H1 (cell line): ENCODE measurements around the gene ARHGEF10L. TPM values are rescaled to one million over a fixed set of nuclear protein-coding genes. Genes with fewer than 3 reads are reported as not detected.

ENCODE experiments used
- CTCF ChIA-PET: fragments of 300-600 bp; sonication (Branson Sonifier 250); formaldehyde crosslinking; loops from one replicate; lab custom pipeline; 2021; ENCODE audit not compliant: partially characterized antibody; lab: Charles Lee
- POLR2A ChIA-PET: fragments of 300-600 bp; sonication (Branson Sonifier 250); formaldehyde crosslinking; loops from one replicate; lab custom pipeline; 2021; ENCODE audit warnings: inconsistent platforms; ENCODE audit not compliant: partially characterized antibody; lab: Charles Lee
- DNase-seq, 2 experiments: peaks; one replicate each; pipeline versions ENCODE4 v3.0.0 to v3.0.0-alpha.2; 2010 to 2022; ENCODE audit warnings: low spot score in 2 of 2, low read depth in 1 of 2, mixed read lengths in 1 of 2
- FAIRE-seq: peaks from 2 replicates; lab custom pipeline; 2011; peaks lifted over from hg19 to GRCh38; lab: Jason Lieb, UNC
- H2AFZ ChIP-seq: 2 replicates; pipeline ENCODE4 v1.8.1; 2012; ENCODE audit warnings: low read length, inconsistent platforms
- H2AK5ac ChIP-seq: 2 replicates; pipeline ENCODE4 v1.6.1; 2013; ENCODE audit warnings: low read depth, low read length
- H2BK120ac ChIP-seq: replicated peaks from 2 replicates; pipeline ENCODE3; 2013; ENCODE audit warnings: low read depth, low read length, inconsistent platforms
- H2BK12ac ChIP-seq: 2 replicates; pipeline ENCODE4 v1.6.1; 2013; ENCODE audit warnings: low read depth, low read length
- H2BK15ac ChIP-seq: 2 replicates; pipeline ENCODE4 v1.6.1; 2013; ENCODE audit warnings: low read length
- H2BK20ac ChIP-seq: 2 replicates; pipeline ENCODE4 v1.6.1; 2013; ENCODE audit warnings: low read length
- H2BK5ac ChIP-seq: 2 replicates; pipeline ENCODE4 v1.6.1; 2013; ENCODE audit warnings: low read depth, low read length
- H3K14ac ChIP-seq: 2 replicates; pipeline ENCODE4 v1.6.1; 2013; ENCODE audit warnings: inconsistent platforms; ENCODE audit not compliant: insufficient read length
- H3K18ac ChIP-seq: 2 replicates; pipeline ENCODE4 v1.6.1; 2013; ENCODE audit warnings: low read length; ENCODE audit errors: extremely low read depth
- H3K23ac ChIP-seq: 2 replicates; pipeline ENCODE4 v1.6.1; 2013; ENCODE audit warnings: inconsistent platforms; ENCODE audit not compliant: insufficient read length
- H3K23me2 ChIP-seq: 2 replicates; pipeline ENCODE4 v1.6.1; 2013; ENCODE audit warnings: low read depth, low read length
- H3K27ac ChIP-seq: 2 replicates; pipeline ENCODE4 v1.6.1; 2011; ENCODE audit warnings: low read depth, low read length, inconsistent platforms
- H3K27me3 ChIP-seq, 4 experiments: replicated peaks in 1 of 4; 1 replicate in 1 of 4; 2 replicates in 3 of 4; pipeline versions ENCODE4 v1.6.1 to v1.8.1; 2011 to 2013; ENCODE audit warnings: low read length in 3 of 4, mild to moderate bottlenecking in 3 of 4, inconsistent platforms in 2 of 4, mixed read lengths in 2 of 4, moderate library complexity in 1 of 4; ENCODE audit not compliant: control insufficient read depth in 3 of 4, insufficient read depth in 3 of 4; ENCODE audit errors: extremely low read depth in 1 of 4
- H3K36me3 ChIP-seq, 4 experiments: 2 replicates each; pipeline versions ENCODE4 v1.6.1 to v1.8.1; 2011 to 2013; ENCODE audit warnings: mild to moderate bottlenecking in 4 of 4, low read length in 3 of 4, moderate library complexity in 2 of 4, control low read depth in 1 of 4, inconsistent platforms in 1 of 4; ENCODE audit not compliant: insufficient read depth in 4 of 4, control insufficient read depth in 2 of 4
- H3K4ac ChIP-seq: replicated peaks from 2 replicates; pipeline ENCODE3; 2013; ENCODE audit warnings: low read length, low read depth, mixed read lengths, inconsistent platforms; ENCODE audit not compliant: insufficient read length
- H3K4me1 ChIP-seq, 4 experiments: replicated peaks in 1 of 4; 1 replicate in 1 of 4; 2 replicates in 3 of 4; pipeline versions ENCODE4 v1.6.1 to v1.8.1; 2011 to 2013; ENCODE audit warnings: low read length in 3 of 4, inconsistent platforms in 2 of 4, mixed read lengths in 1 of 4; ENCODE audit not compliant: insufficient read depth in 4 of 4, control insufficient read depth in 3 of 4
- H3K4me2 ChIP-seq, 2 experiments: 2 replicates each; pipeline versions ENCODE4 v1.6.1 to v1.8.1; 2011 to 2013; ENCODE audit warnings: low read depth in 2 of 2, low read length in 2 of 2, control low read depth in 1 of 2, inconsistent platforms in 1 of 2, mild to moderate bottlenecking in 1 of 2; ENCODE audit not compliant: insufficient read depth in 1 of 2
- H3K4me3 ChIP-seq, 4 experiments: fragments of 200-600, 300-600 bp in 1 of 4; sonication (generic), shearing (Covaris generic), sonication (Bioruptor Twin) in 1 of 4; 2 replicates each; pipeline versions ENCODE4 v1.5.1 to v1.8.1; 2011 to 2016; ENCODE audit warnings: low read length in 4 of 4, low read depth in 3 of 4, control low read depth in 2 of 4, inconsistent platforms in 2 of 4, mild to moderate bottlenecking in 2 of 4, mixed read lengths in 1 of 4, moderate library complexity in 1 of 4; ENCODE audit not compliant: insufficient read depth in 2 of 4; ENCODE audit errors: extremely low read depth in 1 of 4
- H3K56ac ChIP-seq: replicated peaks from 2 replicates; pipeline ENCODE3; 2013; ENCODE audit warnings: low read depth, mild to moderate bottlenecking, mixed read lengths, low read length, inconsistent platforms; ENCODE audit not compliant: insufficient read length
- H3K79me1 ChIP-seq: 2 replicates; pipeline ENCODE4 v1.6.1; 2013; ENCODE audit warnings: low read depth, low read length, control low read depth
- H3K79me2 ChIP-seq, 2 experiments: 2 replicates each; pipeline versions ENCODE4 v1.6.1 to v1.8.1; 2012 to 2013; ENCODE audit warnings: low read length in 2 of 2, mild to moderate bottlenecking in 2 of 2, inconsistent platforms in 1 of 2; ENCODE audit not compliant: insufficient read depth in 2 of 2, control insufficient read depth in 1 of 2
- H3K9ac ChIP-seq, 4 experiments: replicated peaks in 1 of 4; 1 replicate in 1 of 4; 2 replicates in 3 of 4; pipeline versions ENCODE4 v1.6.1 to v1.8.1; 2011 to 2013; ENCODE audit warnings: low read depth in 3 of 4, low read length in 3 of 4, control low read depth in 2 of 4, mild to moderate bottlenecking in 2 of 4, moderate library complexity in 2 of 4, inconsistent platforms in 1 of 4; ENCODE audit errors: extremely low read depth in 1 of 4
- H3K9me3 ChIP-seq, 2 experiments: 2 replicates each; pipeline versions ENCODE4 v1.6.1 to v1.8.1; 2012 to 2013; ENCODE audit warnings: mild to moderate bottlenecking in 2 of 2, moderate library complexity in 2 of 2, control low read depth in 1 of 2, inconsistent platforms in 1 of 2, low read depth in 1 of 2, low read length in 1 of 2, mixed read lengths in 1 of 2; ENCODE audit not compliant: insufficient read depth in 2 of 2
- H4K20me1 ChIP-seq, 2 experiments: replicated peaks in 1 of 2; 2 replicates each; pipeline versions ENCODE3 to v1.8.1; 2011 to 2013; ENCODE audit warnings: inconsistent platforms in 2 of 2, low read length in 2 of 2, mild to moderate bottlenecking in 1 of 2; ENCODE audit not compliant: insufficient read depth in 2 of 2, control insufficient read depth in 1 of 2
- H4K5ac ChIP-seq: 2 replicates; pipeline ENCODE4 v1.6.1; 2013; ENCODE audit warnings: low read length, low read depth, mixed read lengths, inconsistent platforms; ENCODE audit not compliant: insufficient read length
- H4K8ac ChIP-seq: 2 replicates; pipeline ENCODE4 v1.8.0; 2013; ENCODE audit warnings: mild to moderate bottlenecking, moderate library complexity, low read length, inconsistent platforms; ENCODE audit not compliant: insufficient read depth; ENCODE audit errors: extremely low read depth
- H4K91ac ChIP-seq: replicated peaks from 2 replicates; pipeline ENCODE3; 2013; ENCODE audit warnings: low read length, mixed read lengths, inconsistent platforms; ENCODE audit not compliant: insufficient read length
- ATF3 ChIP-seq: IDR thresholded peaks from 2 replicates; pipeline ENCODE4 v1.6.1; 2011; ENCODE audit warnings: low read depth, mild to moderate bottlenecking, low read length; ENCODE audit not compliant: insufficient read depth
- BACH1 ChIP-seq: IDR thresholded peaks from 2 replicates; pipeline ENCODE4 v1.6.1; 2012; ENCODE audit warnings: low read length, improper control_type of control experiment
- CBX8 ChIP-seq: fragments of 300-800, 300-1000 bp; sonication (generic); IDR thresholded peaks from 2 replicates; pipeline ENCODE4 v1.7.1; 2016; ENCODE audit warnings: low read depth, low read length, borderline replicate concordance
- CREB1 ChIP-seq: IDR thresholded peaks from 2 replicates; pipeline ENCODE4 v1.6.1; 2012; ENCODE audit warnings: inconsistent platforms
- EGR1 ChIP-seq: IDR thresholded peaks from 2 replicates; pipeline ENCODE4 v1.6.1; 2011; ENCODE audit warnings: low read depth, low read length, borderline replicate concordance
- GABPA ChIP-seq: IDR thresholded peaks from 2 replicates; pipeline ENCODE4 v1.6.1; 2011; ENCODE audit warnings: mild to moderate bottlenecking, low read length, moderate library complexity, borderline replicate concordance; ENCODE audit not compliant: insufficient read depth
- MAX ChIP-seq: IDR thresholded peaks from 2 replicates; pipeline ENCODE4 v1.6.1; 2012; ENCODE audit warnings: inconsistent platforms
- POLR2A ChIP-seq, 2 experiments: IDR thresholded peaks; 1 replicate in 1 of 2; 2 replicates in 1 of 2; pipeline ENCODE4 v1.6.1; 2011; ENCODE audit warnings: low read depth in 2 of 2, low read length in 2 of 2, mild to moderate bottlenecking in 2 of 2; ENCODE audit errors: control extremely low read depth in 1 of 2
- RAD21 ChIP-seq, 2 experiments: IDR thresholded peaks in 1 of 2; conservative IDR thresholded peaks in 1 of 2; 2 replicates each; pipeline ENCODE4 v1.6.1; 2011; ENCODE audit warnings: low read depth in 2 of 2, low read length in 2 of 2, improper control_type of control experiment in 1 of 2, inconsistent platforms in 1 of 2, mild to moderate bottlenecking in 1 of 2, moderate library complexity in 1 of 2
- TEAD4 ChIP-seq: IDR thresholded peaks from 2 replicates; pipeline ENCODE4 v1.6.1; 2012; ENCODE audit warnings: low read depth, low read length, inconsistent platforms, mixed read lengths
- WGBS, 2 experiments: shearing (Covaris generic) in 1 of 2; methylation state at CpG; one replicate each; pipeline versions ENCODE4 v1.1.6 to v1.1.7; 2013 to 2015; ENCODE audit warnings: low lambda C conversion rate in 2 of 2, mixed read lengths in 2 of 2, inconsistent platforms in 1 of 2, low coverage in 1 of 2, missing lambda C conversion rate in 1 of 2; ENCODE audit not compliant: insufficient replicate concordance in 2 of 2, insufficient coverage in 1 of 2, insufficient read length in 1 of 2; ENCODE audit errors: extremely low coverage in 1 of 2, missing lambda C conversion rate in 1 of 2; 5-methylcytosine and 5-hydroxymethylcytosine counted together
- polyA plus RNA-seq, 7 experiments: library from polyadenylated mRNA; depleted of rRNA in 3 of 7; stranded (reverse) in 5 of 7; unstranded in 2 of 7; fragments of >200 nt in 5 of 7; fragments of 200-250 nt in 2 of 7; gene quantifications; 1 replicate in 5 of 7; 2 replicates in 1 of 7; 4 replicates in 1 of 7; pipeline versions ENCODE4 v1.2.1 to v1.2.3, GENCODE V29; 2011 to 2013; ENCODE audit warnings: missing spikeins in 2 of 7, mixed read lengths in 2 of 7
- total RNA-seq: library from RNA; stranded (reverse); fragmentation: NEBNext Ultra II Directional; extraction: Animal tissue kit (Norgen Biotek cat#: 25700); gene quantifications from 2 replicates; pipeline ENCODE4 v1.2.1, GENCODE V29; 2021

ARHGEF10L gene
- total and polyA plus RNA-seq, 2 of the 8 experiments (the other 6 are each of a cell fraction or from before 2014, with no cell fraction given): 33.6 to 39.6 TPM

DNA sequence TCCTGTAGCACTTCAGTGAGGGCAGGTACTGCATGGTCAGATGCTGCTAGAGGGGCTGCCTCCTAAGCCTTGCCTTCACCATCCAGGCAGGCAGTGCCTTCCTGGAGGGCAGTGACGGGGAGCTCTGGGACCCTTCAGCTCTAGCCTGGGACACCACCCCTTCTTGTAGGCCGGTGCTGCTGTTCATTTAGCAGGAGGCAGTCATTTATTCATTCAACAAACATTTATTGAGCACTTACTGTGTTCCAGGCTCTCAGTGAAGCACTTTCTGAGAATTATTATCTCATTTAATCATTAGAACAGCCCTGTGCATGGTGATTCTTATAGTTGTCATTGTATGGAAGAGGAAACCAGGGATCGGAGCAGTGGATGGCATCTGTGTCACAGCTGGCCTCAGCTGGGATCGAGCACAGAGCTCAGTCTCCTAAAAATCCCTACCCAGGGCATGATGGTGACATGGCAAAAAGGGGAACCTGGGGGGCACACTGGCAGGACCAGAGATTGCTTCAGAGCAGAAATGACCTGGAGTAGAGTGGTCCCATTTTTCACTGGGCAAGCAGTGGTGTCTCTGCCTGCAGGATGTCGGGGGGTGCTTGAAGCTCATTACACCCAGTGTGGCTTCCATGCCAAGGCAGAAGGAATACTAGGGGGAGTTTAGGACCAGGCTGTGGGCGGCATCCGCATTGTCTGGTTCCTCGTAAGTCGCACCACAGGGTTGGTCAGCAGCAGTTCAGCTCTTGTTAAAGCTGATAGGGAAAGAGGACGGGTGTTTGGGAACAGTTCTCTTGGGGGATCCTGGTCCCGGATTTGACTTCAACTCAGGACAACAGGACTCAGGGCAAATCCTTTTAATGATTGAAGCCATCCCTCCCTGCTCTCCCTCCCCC lies 28.8 kb downstream of the ARHGEF10L start:
- H2BK20ac ChIP-seq: peak overlapping the region; percentile 72; the same call in 1 of the 2 replicates
- H3K79me2 ChIP-seq: peaks cover 5 to 97% of the 10 kb centered on the region in 2 experiments; a peak in 2 of 4 replicates
- peak overlapping the region; percentile 87; the same call in 1 of the 2 replicates for H2BK5ac ChIP-seq
- H3K9me3 ChIP-seq: no peaks in the 10 kb centered on the region
- peaks cover 7 to 11% of the 10 kb centered on the region in 2 experiments for H4K20me1 ChIP-seq
- H3K27me3 ChIP-seq: no peaks in the 10 kb centered on the region
- H2BK12ac ChIP-seq: peak overlapping the region; percentile 90; the same call in 1 of the 2 replicates
- peaks cover 43% of the 10 kb centered on the region for H3K79me1 ChIP-seq
- H3K4me2 ChIP-seq: peak overlapping the region in 1 of 2 experiments; percentile 8; a peak in 2 of 4 replicates
- peaks cover 20 to 69% (median 55%) of the 10 kb centered on the region in 4 experiments for H3K4me1 ChIP-seq
- H3K23ac ChIP-seq: no peak overlapping the region
- H2AFZ ChIP-seq: no peak overlapping the region
- peak overlapping the region; percentile 87; the same call in 1 of the 2 replicates for H2AK5ac ChIP-seq
- peak overlapping the region; percentile 75 for H4K91ac ChIP-seq
- FAIRE-seq (no peak), DNase-seq (no peak)
- H3K18ac ChIP-seq: peak overlapping the region; percentile 14; the same call in 1 of the 2 replicates
- H3K4me3 ChIP-seq: peak overlapping the region in 1 of 4 experiments; percentile 5; a peak in 1 of 8 replicates
- no peak overlapping the region for H3K27ac ChIP-seq
- H3K14ac ChIP-seq: no peak overlapping the region
- H4K8ac ChIP-seq: no peak overlapping the region
- no peak overlapping the region for H3K56ac ChIP-seq
- H3K4ac ChIP-seq: peak overlapping the region; percentile 44
- 0 out of 2 replicates have a peak, but pooled peaks cover 2% of the 10 kb centered on the region for H3K23me2 ChIP-seq
- H2BK120ac ChIP-seq: no peak overlapping the region
- H2BK15ac ChIP-seq: peak overlapping the region; percentile 88
- POLR2A ChIA-PET: interaction anchor here (0.9 to 10.3 kb wide), 5 partner anchors 12 to 60 kb away, joined by 3 to 102 read pairs (median 4); no protein-coding TSS in a partner anchor
- H3K9ac ChIP-seq: no peak overlapping the region; a peak in 1 of 7 replicates
- no peaks in the 10 kb centered on the region for H3K36me3 ChIP-seq
- no peak overlapping the region for H4K5ac ChIP-seq
- CTCF ChIA-PET: interaction anchor here (0.6 to 86.2 kb wide), 12 partner anchors 9 to 294 kb away, joined by 3 to 1640 read pairs (median 6); no protein-coding TSS in a partner anchor
- WGBS, 2 experiments: 87% methylated on average over 11 of the region's 11 CpGs; no CpG with 5 or more reads in 1 of the 2 experiments
- TF ChIP-seq CREB1: no peak
- TF ChIP-seq GABPA: no peak
- TF ChIP-seq POLR2A (IDR thresholded peaks at IDR 0.05; ENCODE audit: control extremely low read depth in 1 of 2, low read depth in 2 of 2, low read length in 2 of 2): no peak
- no peak for TF ChIP-seq TEAD4
- no peak for TF ChIP-seq RAD21 (IDR thresholded peaks at IDR 0.05 in 1 of 2, conservative IDR thresholded peaks at IDR 0.05 in 1 of 2; ENCODE audit: low read depth in 2 of 2, low read length in 2 of 2)
- no peak for TF ChIP-seq ATF3
- no peak for TF ChIP-seq CBX8
- TF ChIP-seq MAX: no peak
- no peak for TF ChIP-seq BACH1
- no peak for TF ChIP-seq EGR1
